Loucy (cell line): ENCODE measurements around the gene IGSF23.

Experiments
- EZH2phosphoT487 ChIP-seq: fragments of 200-600 bp; IDR thresholded peaks from 2 replicates; pipeline ENCODE4 v1.6.1; 2018; ENCODE audit warnings: antibody characterized with exemption, mild to moderate bottlenecking, moderate library complexity, borderline replicate concordance
- TF ChIP-seq, protein P1 (sequence below): fragments of 200-600 bp; sonication (generic); conservative IDR thresholded peaks from 2 replicates; pipeline ENCODE4 v1.5.1; 2014; ENCODE audit warnings: mild to moderate bottlenecking, antibody characterized with exemption, low read length

DNA sequence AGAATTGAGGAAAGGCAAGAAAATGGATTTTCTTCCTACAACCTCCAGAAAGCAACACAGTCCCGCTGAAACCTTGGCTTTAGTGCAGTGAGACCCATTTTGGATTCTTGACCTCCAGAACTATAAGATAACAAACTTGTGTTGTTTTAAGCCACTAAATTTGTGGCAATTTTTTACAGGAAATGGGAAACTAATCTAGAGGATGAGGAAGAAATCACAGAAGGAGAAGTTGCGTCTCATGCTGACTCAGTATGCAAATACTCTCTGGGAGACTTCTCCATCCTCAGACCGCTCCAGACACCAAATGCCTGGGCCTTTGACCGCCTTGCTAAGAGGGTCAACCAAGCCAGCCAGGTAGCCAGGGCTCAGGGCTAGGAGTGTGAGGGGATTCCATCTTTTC is 72.5 kb downstream of the IGSF23 start:
- TF ChIP-seq, protein P1, sequence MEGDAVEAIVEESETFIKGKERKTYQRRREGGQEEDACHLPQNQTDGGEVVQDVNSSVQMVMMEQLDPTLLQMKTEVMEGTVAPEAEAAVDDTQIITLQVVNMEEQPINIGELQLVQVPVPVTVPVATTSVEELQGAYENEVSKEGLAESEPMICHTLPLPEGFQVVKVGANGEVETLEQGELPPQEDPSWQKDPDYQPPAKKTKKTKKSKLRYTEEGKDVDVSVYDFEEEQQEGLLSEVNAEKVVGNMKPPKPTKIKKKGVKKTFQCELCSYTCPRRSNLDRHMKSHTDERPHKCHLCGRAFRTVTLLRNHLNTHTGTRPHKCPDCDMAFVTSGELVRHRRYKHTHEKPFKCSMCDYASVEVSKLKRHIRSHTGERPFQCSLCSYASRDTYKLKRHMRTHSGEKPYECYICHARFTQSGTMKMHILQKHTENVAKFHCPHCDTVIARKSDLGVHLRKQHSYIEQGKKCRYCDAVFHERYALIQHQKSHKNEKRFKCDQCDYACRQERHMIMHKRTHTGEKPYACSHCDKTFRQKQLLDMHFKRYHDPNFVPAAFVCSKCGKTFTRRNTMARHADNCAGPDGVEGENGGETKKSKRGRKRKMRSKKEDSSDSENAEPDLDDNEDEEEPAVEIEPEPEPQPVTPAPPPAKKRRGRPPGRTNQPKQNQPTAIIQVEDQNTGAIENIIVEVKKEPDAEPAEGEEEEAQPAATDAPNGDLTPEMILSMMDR, result no peak
- TF ChIP-seq EZH2phosphoT487, result no peak
